NT2/D1 (cell line): Measurements from ENCODE around the gene GSG1L.

Source experiments
- SUZ12 ChIP-seq: IDR thresholded peaks from 2 replicates; pipeline ENCODE4 v1.6.1; 2011; ENCODE audit not compliant: insufficient read length, insufficient read depth; ENCODE audit errors: extremely low read depth
- YY1 ChIP-seq: IDR thresholded peaks from 2 replicates; pipeline ENCODE4 v1.6.1; 2011; ENCODE audit not compliant: insufficient read length, insufficient read depth
- ZNF274 ChIP-seq: IDR thresholded peaks from 2 replicates; pipeline ENCODE4 v1.6.1; 2011; ENCODE audit warnings: mild to moderate bottlenecking, low read depth, low read length

DNA sequence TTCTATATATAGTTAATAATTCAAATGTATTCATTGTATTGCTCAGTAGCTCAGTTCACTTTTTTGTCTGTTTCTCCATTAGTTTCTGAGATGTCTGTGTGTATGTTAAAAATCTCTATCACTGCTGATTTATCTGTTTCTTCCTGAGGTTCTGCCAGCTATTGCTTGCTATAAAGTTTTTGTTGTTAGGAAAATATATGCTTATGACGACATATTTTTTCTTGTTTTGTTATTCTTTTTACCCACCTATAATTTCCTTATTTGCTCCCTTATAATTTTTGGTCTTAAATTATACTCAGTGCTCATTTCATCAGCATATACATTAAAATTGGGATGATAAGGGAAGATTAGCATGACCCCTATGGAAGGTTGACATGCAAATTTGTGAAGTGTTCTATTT, 200.6 kb downstream of the GSG1L start:
- TF ChIP-seq YY1 (no peak), SUZ12 (no peak), ZNF274 (no peak)
